ENCODE results near the gene SIRPG.

SIRPG gene

GRCh38 chr20:1700990-1701389, 43.4 kb upstream of the SIRPG start:
- TF ChIP-seq POLR2AphosphoS5 (IDR thresholded peaks at IDR 0.05; ENCODE audit: low read depth, low read length): no peak
- no peak for TF ChIP-seq FOXP2 (optimal IDR thresholded peaks at IDR 0.05; ENCODE audit: borderline replicate concordance, extremely low read depth, extremely low read length, insufficient read depth)
- TF ChIP-seq SIN3A (IDR thresholded peaks at IDR 0.05; ENCODE audit: borderline replicate concordance, insufficient read depth, low read length): no peak
- TF ChIP-seq TAF1 (IDR thresholded peaks at IDR 0.05; ENCODE audit: borderline replicate concordance, insufficient read depth, low read length): no peak
- TF ChIP-seq REST (IDR thresholded peaks at IDR 0.05; ENCODE audit: insufficient read depth in 1 of 2, low read depth in 2 of 2, low read length in 2 of 2): no peak

- TF ChIP-seq REST (IDR thresholded peaks at IDR 0.05; ENCODE audit: insufficient read depth in 1 of 2, low read depth in 2 of 2, low read length in 2 of 2): no peak
- no peak for TF ChIP-seq FOXP2 (optimal IDR thresholded peaks at IDR 0.05; ENCODE audit: borderline replicate concordance, extremely low read depth, extremely low read length, insufficient read depth)
Observed at GRCh38 chr20:1697592-1697991, 40.0 kb upstream of the SIRPG start.

- TF ChIP-seq POLR2AphosphoS5 (IDR thresholded peaks at IDR 0.05; ENCODE audit: low read depth, low read length): no peak
- no peak for TF ChIP-seq TAF1 (IDR thresholded peaks at IDR 0.05; ENCODE audit: borderline replicate concordance, insufficient read depth, low read length)
- TF ChIP-seq REST (IDR thresholded peaks at IDR 0.05; ENCODE audit: insufficient read depth in 1 of 2, low read depth in 2 of 2, low read length in 2 of 2): no peak
- TF ChIP-seq FOXP2 (optimal IDR thresholded peaks at IDR 0.05; ENCODE audit: borderline replicate concordance, extremely low read depth, extremely low read length, insufficient read depth): no peak
- TF ChIP-seq SIN3A (IDR thresholded peaks at IDR 0.05; ENCODE audit: borderline replicate concordance, insufficient read depth, low read length): no peak
Observed at GRCh38 chr20:1696521-1697209, 39.1 kb upstream of the SIRPG start.

GRCh38 chr20:1694672-1695071, 37.1 kb upstream of the SIRPG start:
- no peak for TF ChIP-seq SIN3A (IDR thresholded peaks at IDR 0.05; ENCODE audit: borderline replicate concordance, insufficient read depth, low read length)
- no peak for TF ChIP-seq FOXP2 (optimal IDR thresholded peaks at IDR 0.05; ENCODE audit: borderline replicate concordance, extremely low read depth, extremely low read length, insufficient read depth)
- TF ChIP-seq TAF1 (IDR thresholded peaks at IDR 0.05; ENCODE audit: borderline replicate concordance, insufficient read depth, low read length): no peak
- no peak for TF ChIP-seq REST (IDR thresholded peaks at IDR 0.05; ENCODE audit: insufficient read depth in 1 of 2, low read depth in 2 of 2, low read length in 2 of 2)
- TF ChIP-seq POLR2AphosphoS5 (IDR thresholded peaks at IDR 0.05; ENCODE audit: low read depth, low read length): no peak

- TF ChIP-seq SIN3A (IDR thresholded peaks at IDR 0.05; ENCODE audit: borderline replicate concordance, insufficient read depth, low read length): no peak
- no peak for TF ChIP-seq REST (IDR thresholded peaks at IDR 0.05; ENCODE audit: insufficient read depth in 1 of 2, low read depth in 2 of 2, low read length in 2 of 2)
- TF ChIP-seq TAF1 (IDR thresholded peaks at IDR 0.05; ENCODE audit: borderline replicate concordance, insufficient read depth, low read length): no peak
- no peak for TF ChIP-seq POLR2AphosphoS5 (IDR thresholded peaks at IDR 0.05; ENCODE audit: low read depth, low read length)
- no peak for TF ChIP-seq FOXP2 (optimal IDR thresholded peaks at IDR 0.05; ENCODE audit: borderline replicate concordance, extremely low read depth, extremely low read length, insufficient read depth)
Observed at GRCh38 chr20:1693427-1693826, 35.8 kb upstream of the SIRPG start.

Data from PFSK-1 (cell line).